Measurements from ENCODE around the gene TPD52L1. TPM values are rescaled to one million over a fixed set of nuclear protein-coding genes. Genes with fewer than 3 reads are reported as not detected.
A peak's percentile ranks its signal among the peaks of the same experiment; 100 is the strongest.
"Not testable (repeated sequence)": the region's sequence is repeated elsewhere in the genome, so short reads cannot be mapped to it uniquely, and the experiment has no call there.

The TPD52L1 gene
- total RNA-seq, 1 donor from 2014 or later = 57.7 TPM

- Histone ChIP-seq H3K27me3 (ENCODE audit: control insufficient read depth, insufficient read depth, low read length) (no peaks in the 10 kb centered on the region), H3K36me3 (ENCODE audit: control insufficient read depth, insufficient read depth, low read length) (no peaks in the 10 kb centered on the region), H3K4me3 (ENCODE audit: low read depth, low read length) (no peak overlapping the region)
- no peak for TF ChIP-seq CTCF (IDR thresholded peaks at IDR 0.05; ENCODE audit: insufficient read depth, low read length, poor library complexity, severe bottlenecking)
- DNase-seq (ENCODE audit: low read depth) = peak; percentile 52
These were observed 120.4 kb downstream of the TPD52L1 start for GRCh38 chr6:125273965-125274364.

GRCh38 chr6:125274935-125275334 lies 121.4 kb downstream of the TPD52L1 start:
- no peak for DNase-seq (ENCODE audit: low read depth)
- Histone ChIP-seq H3K27me3 (ENCODE audit: control insufficient read depth, insufficient read depth, low read length) (no peaks in the 10 kb centered on the region), H3K4me3 (ENCODE audit: low read depth, low read length) (no peak overlapping the region), H3K36me3 (ENCODE audit: control insufficient read depth, insufficient read depth, low read length) (no peaks in the 10 kb centered on the region)
- TF ChIP-seq CTCF (IDR thresholded peaks at IDR 0.05; ENCODE audit: insufficient read depth, low read length, poor library complexity, severe bottlenecking) = no peak

GRCh38 chr6:125275779-125276178 lies 122.2 kb downstream of the TPD52L1 start:
- H3K4me3 ChIP-seq (ENCODE audit: low read depth, low read length) = no peak overlapping the region
- no peaks in the 10 kb centered on the region for H3K36me3 ChIP-seq (ENCODE audit: control insufficient read depth, insufficient read depth, low read length)
- no peak for TF ChIP-seq CTCF (IDR thresholded peaks at IDR 0.05; ENCODE audit: insufficient read depth, low read length, poor library complexity, severe bottlenecking)
- DNase-seq (ENCODE audit: low read depth) = no peak
- H3K27me3 ChIP-seq (ENCODE audit: control insufficient read depth, insufficient read depth, low read length) = no peaks in the 10 kb centered on the region

GRCh38 chr6:125277838-125278237 lies 124.3 kb downstream of the TPD52L1 start:
- Histone ChIP-seq H3K36me3 (ENCODE audit: control insufficient read depth, insufficient read depth, low read length) (no peaks in the 10 kb centered on the region), H3K4me3 (ENCODE audit: low read depth, low read length) (no peak overlapping the region), H3K27me3 (ENCODE audit: control insufficient read depth, insufficient read depth, low read length) (no peaks in the 10 kb centered on the region)
- TF ChIP-seq CTCF (IDR thresholded peaks at IDR 0.05; ENCODE audit: insufficient read depth, low read length, poor library complexity, severe bottlenecking) = no peak
- DNase-seq (ENCODE audit: low read depth) = no peak

GRCh38 chr6:125279961-125280360 lies 126.4 kb downstream of the TPD52L1 start:
- Histone ChIP-seq H3K4me3 (ENCODE audit: low read depth, low read length) (no peak overlapping the region), H3K36me3 (ENCODE audit: control insufficient read depth, insufficient read depth, low read length) (no peaks in the 10 kb centered on the region), H3K27me3 (ENCODE audit: control insufficient read depth, insufficient read depth, low read length) (no peaks in the 10 kb centered on the region)
- DNase-seq (ENCODE audit: low read depth) = no peak
- no peak for TF ChIP-seq CTCF (IDR thresholded peaks at IDR 0.05; ENCODE audit: insufficient read depth, low read length, poor library complexity, severe bottlenecking)

- H3K36me3 ChIP-seq (ENCODE audit: control insufficient read depth, insufficient read depth, low read length); H3K27me3 ChIP-seq (ENCODE audit: control insufficient read depth, insufficient read depth, low read length); H3K4me3 ChIP-seq (ENCODE audit: low read depth, low read length); DNase-seq (ENCODE audit: low read depth): not testable (repeated sequence)
These were observed 126.9 kb downstream of the TPD52L1 start for GRCh38 chr6:125280370-125281035.

GRCh38 chr6:125282470-125282869 lies 128.9 kb downstream of the TPD52L1 start:
- not testable (repeated sequence) for DNase-seq (ENCODE audit: low read depth); H3K36me3 ChIP-seq (ENCODE audit: control insufficient read depth, insufficient read depth, low read length); H3K27me3 ChIP-seq (ENCODE audit: control insufficient read depth, insufficient read depth, low read length); H3K4me3 ChIP-seq (ENCODE audit: low read depth, low read length)

Data from kidney epithelial cell (primary cell).